ENCODE results near the gene TCL1B.
"Not testable (repeated sequence)": the region's sequence is repeated elsewhere in the genome, so short reads cannot be mapped to it uniquely, and the experiment has no call there.

The TCL1B gene

DNA sequence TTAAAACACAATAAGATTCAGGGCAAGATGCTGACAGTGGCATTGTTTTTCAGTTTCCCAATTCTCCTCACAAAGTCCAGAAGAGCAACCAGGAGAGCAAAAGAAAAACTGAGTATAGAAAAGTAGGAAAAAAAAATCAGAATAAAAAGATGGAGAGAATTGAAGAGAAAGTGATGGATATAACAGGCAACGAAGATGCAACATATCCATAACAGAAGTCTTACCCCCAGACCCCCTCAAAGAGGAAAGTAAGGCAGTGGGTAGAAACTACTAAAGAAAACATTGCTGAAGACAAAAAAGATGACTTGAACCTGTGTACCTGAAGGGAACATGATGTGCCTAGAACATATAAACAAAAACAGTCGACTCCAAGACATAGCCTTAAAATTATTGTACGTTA is 17.1 kb downstream of the TCL1B start:
- DNase-seq (ENCODE audit: low read depth), result no peak

DNA sequence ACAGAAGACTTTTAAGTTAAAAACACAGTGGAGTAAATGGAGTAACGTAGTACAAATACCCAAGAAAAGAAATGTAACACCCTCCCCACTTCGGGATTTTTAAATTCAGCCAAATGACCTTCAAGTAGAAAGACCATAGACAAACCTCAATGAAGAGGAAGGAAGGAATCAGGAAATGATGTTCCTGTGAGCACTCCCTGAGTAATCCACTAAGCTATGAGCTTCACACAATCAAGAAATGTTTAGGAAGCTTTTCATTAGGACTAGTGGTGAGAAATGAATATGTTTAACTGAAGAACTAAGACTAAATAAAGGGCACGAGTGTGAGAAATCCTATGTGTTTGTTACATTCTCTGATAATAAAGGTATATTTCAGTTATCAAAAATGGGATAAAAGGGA is 17.6 kb downstream of the TCL1B start:
- no peak for DNase-seq (ENCODE audit: low read depth)

DNA sequence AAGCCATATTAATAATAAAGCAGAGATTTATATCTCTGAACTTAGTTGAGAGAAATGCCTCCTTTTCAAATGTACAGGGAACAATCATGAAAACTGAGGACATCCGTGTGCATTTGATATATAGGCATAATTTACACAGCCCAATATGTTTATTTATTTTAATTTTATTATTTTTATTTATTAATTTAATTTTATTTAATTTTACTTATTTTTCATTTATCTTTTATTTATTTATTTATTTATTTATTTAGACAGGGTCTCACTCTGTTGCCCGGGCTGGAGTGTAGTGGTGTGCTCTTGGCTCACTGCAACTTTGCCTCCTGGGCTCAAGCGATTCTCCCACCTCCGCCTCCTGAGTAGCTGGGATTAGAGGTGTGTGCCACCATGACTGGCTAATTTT is 19.3 kb downstream of the TCL1B start:
- DNase-seq (ENCODE audit: low read depth), result no peak

DNA sequence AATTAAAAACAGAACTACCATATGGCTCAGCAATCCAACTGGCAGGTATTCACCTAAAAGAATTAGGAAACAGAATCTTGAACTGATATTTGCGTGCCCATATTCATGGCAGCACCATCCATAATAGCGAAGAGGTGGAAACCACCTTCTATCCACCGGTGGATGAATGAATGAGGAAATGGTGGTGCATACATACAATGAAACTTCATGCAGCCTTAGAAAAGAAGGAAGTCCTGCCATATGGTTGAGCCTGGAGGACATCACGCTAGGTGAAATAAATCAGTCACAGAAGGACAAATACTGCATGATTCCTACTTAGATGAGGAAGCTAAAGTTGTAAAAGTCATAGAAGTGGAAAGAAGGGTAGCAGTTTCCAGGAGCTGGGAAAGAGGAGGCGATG is 21.1 kb downstream of the TCL1B start:
- DNase-seq (ENCODE audit: low read depth), result no peak

DNA sequence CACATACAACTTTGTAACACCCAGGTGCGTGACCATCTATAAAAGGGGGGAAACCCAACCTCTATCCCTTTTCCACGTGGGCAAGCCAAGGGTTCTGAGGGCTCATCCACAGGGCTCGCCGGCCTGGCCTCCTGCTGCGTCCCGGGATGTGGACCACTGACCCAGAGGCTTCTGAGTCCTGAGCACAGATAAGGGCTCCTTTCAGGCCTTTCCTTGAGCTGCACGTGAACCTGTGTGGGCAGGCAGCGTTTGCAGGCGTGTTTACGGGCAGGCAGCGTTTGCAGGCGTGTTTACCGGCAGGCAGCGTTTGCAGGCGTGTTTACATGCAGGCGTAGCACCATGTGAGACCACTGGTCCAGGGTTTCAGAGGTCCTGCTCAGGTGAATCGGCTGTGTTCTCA is 23.9 kb downstream of the TCL1B start:
- no peak for DNase-seq (ENCODE audit: low read depth)

DNA sequence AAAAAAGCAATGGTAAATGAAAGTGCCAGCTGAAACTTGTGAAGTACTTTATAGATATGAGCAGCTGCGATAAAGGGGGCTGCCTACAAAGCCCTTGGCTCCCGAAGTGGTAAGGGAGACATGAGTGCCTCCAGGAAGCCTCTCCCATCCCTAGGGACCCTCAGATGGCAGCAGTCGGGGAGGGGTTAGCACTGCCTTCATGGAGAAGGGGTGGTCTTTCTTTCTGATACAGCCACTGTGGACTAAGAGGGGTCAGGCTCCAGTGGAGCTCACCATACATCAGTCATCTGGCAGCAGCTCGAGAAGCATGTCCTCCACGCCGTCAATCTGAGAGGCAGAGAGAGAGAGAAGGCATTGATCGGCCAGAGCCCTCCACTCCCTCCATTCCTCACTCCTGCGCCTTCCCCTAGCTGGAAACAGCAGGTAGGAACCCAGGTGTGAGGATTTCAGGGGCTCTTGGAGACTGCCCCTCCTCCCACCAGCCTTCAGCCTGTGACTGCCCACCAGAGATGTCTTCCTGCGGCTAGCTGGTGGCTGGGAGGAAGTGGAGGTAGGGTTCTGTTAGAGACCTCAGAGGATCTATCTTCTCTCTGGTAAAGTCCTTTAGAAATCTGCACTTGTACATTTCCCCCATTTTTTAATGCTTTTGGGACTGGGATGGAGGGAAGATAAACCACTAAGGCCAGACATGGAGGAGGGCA is 25.4 kb downstream of the TCL1B start:
- DNase-seq (ENCODE audit: low read depth), result no peak

DNA sequence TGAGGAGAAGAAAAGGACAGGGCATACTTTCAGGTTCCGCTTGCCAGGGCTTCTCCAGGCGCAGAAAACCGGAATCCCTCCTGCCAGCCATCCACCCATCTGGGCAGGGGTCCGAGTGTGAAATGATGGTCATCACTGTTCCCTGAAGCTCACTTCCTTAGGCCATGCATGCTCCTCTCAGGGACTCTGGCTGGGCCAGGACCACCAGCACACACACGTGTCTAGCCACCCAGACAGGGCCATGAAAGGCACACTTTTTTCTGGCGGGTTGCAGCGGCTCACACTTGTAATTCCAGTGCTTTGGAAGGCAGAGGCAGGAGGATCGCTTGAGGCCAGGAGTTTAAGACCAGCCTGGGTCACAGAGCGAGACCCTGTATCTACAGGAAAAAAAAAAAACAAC is 26.2 kb downstream of the TCL1B start:
- no peak for DNase-seq (ENCODE audit: low read depth)

DNA sequence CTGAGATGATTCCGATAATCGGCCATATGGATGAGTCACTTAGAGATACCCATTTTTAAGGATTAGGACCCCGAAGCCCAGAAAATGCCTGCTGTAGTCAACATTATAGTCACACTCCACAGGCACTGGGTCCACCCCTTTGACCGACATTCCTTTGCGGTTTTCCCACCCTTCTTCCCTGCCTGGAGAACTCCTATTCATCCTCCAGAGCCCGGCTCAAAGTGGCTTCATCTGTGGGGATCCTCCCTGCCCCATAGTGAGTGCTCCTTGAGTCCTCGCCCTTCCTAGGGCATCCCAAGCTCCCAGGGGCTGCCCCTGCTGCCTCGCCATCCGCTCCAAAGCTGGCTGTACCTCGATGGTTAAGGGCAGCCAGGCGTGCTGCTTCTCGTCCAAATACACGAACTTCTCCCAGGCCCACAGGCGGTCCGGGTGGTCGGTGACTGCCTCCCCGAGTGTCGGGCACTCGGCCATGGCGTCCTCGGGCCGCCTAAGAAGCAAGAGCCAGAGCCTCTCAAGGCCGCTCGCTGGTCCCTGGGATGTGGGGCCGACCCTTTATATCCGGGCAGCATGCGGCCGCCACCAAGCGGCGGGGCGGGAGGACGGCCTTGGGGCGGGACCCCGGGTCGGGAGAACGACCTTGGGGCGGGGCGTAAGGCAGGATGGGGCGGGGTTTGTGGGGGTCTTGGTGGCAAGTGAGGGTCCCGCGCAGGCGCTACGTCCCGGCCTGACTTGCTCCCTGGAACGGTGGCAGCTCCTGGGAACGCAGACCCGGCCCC is 27.6 kb downstream of the TCL1B start, which contains the start of gene TCL1A:
Gene TCL1A, minus strand, starts transcription at position 530 of the 776 bp plus-strand sequence. Its CDS starts 59 bp downstream, at position 471.
- DNase-seq (ENCODE audit: low read depth), result no peak

DNA sequence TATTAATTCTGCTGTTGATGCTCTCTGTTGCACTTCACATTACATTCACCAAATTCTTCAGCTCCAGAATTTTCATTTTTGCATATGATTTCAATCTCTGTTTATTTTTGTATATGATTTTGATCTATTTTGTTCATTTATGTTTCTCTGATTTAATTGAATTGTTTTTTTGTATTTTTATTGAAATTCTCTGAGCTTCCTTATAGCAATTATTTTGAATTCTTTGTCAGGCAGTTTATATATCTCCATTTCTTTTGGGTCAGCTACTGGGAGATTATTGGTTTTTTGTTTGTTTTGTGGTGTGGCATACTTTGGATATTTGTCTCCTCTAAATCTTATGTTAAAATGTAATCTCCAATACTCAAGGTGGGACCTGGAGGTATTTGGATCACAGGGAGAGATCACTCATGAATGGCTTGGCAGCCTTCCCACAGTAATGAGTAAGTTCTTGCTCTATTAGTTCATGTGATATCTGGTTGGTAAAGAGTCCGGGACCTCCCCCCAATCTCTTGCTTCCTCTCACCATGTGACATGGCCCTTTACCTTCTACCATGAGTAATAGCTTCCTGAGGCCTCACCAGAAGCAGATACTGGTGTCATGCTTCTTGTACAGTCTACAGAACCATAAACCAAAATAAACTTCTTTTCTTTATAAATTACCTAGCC is 36.4 kb downstream of the TCL1B start:
- no peak for DNase-seq (ENCODE audit: low read depth)

DNA sequence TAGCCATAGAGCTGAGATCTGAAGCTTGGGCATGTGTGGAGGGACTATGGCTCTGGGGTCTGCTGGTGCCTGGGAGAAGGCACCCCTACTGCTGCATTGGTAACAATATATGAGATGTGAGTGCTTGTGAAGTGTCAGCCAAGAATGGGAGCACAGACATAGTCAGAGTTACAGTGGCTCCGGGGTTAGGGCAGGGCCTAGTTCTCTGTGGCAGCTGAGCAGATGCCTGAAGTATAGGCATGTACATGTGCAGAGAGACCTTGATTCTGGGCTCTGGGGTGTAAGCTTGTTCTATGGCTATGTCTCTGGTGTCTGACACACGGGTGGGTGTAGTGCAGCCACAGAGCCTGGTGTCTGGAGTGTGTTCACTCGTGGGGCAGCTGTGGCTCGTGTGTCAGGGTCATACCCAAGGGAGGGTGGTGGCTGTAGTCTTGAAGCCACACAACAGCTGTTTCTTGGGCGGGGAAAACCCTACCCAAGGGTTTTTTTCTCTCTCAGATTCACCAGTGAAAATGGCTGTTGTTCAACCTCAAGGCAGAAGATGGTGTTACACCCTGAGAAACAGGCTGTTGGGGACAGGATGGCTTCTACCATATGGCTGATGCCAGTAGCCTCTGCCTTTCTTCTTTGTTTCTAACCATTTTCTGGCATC is 39.6 kb downstream of the TCL1B start:
- no peak for DNase-seq (ENCODE audit: low read depth)

DNA sequence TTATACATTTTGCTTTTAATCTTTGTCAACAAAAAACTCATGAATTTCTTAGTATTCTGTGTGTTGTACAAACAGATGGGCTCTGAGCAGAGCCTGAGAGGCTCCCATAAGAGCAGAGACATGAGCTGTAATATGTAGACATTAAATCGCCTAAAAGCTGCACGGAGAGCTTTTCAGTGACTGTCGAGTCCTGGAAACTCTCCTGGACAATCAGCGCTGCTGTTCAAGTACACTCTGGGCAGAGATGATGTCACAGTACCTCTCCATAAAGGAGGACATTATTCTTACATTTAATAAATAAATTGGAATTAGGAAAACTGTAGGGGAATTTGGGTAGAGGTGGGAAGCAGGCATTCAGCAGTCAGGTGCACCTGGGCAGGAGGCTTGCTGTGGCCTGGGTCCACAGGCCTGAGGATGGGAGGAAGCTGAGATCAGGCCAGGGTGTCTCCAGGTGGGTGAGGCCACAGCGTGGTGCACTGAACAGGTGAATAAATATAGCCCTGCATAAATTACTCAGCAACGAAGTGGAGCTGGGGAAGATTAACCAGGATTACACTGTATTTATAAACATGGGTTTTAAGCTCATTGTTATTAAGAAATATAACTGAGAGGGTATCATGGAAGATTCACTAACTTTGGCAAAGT is 41.0 kb downstream of the TCL1B start:
- no peak for DNase-seq (ENCODE audit: low read depth)

DNA sequence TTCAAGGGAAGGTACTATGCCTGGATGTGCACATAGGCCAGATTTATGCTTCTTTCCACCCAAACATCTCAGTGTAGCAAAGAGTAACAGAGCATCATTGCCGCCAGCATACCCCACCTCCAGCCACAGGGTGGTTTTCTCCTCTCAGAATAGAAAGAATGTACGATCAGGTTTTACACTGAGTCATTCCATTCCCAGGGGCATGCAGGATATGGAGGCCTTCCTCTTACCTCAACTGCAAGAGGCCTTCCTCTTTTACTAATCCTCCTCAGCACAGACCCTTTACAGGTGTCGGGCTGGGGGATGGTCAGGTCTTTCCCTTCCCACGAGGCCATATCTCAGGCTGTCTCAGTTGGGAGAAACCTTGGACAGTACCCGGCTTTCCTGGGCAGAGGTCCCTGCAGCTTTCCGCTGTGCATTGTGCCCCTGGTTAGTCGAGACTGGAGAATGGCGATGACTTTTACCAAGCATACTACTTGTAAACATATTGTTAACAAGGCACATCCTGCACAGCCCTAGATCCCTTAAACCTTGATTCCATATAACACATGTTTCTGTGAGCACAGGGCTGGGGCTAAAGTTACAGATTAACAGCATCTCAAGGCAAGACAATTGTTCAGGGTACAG is 43.3 kb downstream of the TCL1B start:
- DNase-seq (ENCODE audit: low read depth), result not testable (repeated sequence)

DNA sequence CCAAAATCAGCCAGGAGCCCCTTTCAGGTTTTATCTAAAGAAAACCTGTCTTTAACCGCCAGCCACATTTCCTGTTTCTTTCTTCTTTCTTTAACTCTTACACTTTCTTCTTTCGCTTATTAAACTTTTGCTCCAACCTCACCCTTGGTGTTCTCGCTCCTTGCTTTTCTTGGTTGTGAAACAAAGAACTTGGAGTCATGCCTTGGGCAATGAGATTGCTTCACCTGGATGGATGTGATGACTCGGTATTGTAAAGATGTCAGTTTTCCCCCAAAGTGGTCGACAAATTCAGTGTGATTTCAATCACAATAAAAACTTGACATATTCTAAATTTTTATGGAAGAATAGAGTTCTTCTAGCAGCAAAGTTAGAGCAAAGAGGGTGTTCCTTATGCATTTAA is 43.9 kb downstream of the TCL1B start:
- no peak for DNase-seq (ENCODE audit: low read depth)

DNA sequence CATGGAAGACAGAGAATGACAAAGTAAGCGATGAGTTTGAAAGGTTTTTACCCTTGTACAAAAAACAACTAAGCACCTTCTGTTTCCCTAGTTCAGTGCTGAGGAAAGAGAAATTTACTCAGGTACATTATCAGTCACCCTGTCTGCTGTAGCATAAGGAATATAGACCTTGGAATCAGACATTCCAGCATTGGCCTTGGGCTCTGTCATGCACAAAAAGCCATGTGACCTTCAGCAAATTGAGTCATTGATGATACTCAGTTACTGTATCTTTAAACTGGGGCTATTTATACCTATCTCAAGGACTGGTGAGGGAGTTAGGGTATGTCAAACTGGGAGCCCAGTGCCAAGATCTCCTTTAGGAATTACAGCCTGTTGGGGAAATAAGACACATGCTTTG is 47.0 kb downstream of the TCL1B start:
- no peak for DNase-seq (ENCODE audit: low read depth)

DNA sequence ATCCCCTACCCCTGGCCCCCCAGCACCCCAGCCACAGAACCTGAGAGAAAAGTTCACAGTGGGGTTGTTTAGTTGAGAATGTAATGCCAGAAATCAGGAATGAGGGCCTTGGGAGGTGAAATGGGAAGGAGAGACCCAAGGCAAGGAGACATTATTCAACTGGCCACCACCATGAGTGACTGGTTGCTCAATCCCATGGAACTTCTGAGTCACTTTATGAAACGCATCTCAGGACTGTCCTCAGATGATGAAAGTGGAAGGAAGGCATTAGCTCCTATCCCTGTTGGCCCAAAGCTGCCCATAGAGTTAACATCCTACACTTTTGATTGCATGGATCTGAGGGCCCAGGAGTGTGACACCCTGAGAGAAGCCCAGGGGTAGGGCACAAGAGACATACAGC is 53.1 kb downstream of the TCL1B start:
- no peak for DNase-seq (ENCODE audit: low read depth)

DNA sequence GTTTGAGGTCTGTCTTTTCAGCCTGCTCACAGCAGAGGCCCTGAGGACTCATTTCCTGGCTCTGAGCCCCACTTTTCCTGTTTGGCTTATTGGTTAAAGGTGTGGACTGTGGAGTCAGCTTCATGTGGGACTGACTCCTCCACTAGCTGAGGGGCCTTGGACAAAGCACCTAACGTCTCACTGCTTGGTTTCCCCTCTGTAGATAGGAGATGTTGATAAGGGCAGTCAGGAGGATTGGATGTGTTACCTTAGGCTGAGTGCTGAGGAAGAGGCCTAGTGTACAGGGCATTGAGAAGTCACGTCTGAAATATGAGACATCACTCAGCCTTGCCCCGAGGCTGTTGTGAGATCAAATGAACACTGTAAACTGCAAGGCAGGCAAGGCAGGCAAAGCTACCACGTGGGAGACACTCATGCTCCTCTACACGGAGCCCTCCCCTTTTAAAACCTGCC is 54.8 kb downstream of the TCL1B start:
- no peak for DNase-seq (ENCODE audit: low read depth)

DNA sequence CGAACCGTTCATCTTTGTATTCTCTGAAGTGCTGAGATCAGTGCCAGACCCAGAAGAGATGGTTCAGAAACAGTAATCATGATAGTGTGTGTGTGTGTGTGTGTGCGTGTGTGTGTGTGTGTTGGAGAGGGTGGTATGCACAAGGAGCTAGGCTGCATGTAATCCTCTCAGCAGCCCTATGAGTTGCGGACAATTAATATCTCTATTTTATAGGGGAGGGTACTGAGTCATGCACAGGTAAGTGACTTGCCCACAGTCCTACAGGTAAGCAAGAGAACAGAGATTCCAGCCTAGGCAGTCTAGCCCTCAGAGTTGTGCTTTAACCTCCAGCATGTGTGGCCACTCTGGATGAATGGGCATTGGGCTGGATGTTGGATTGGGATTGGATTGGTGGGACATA is 55.6 kb downstream of the TCL1B start:
- DNase-seq (ENCODE audit: low read depth), result no peak

Data from CMK (cell line).